ENCODE measurements around the gene SYP. TPM values are rescaled to one million over a fixed set of nuclear protein-coding genes. Genes with fewer than 3 reads are reported as not detected.

Gene SYP
- total RNA-seq, 1 experiment from 2014 or later: 0.44 TPM

GRCh38 chrX:49163555-49164419, 36.2 kb downstream of the SYP start:
- intact Hi-C loops (cut with micrococcal nuclease; ENCODE audit: unreplicated experiment): no loop called here
- peak overlapping the region; percentile 54; the same call in 1 of the 2 replicates for H3K4me2 ChIP-seq
- no peaks in the 10 kb centered on the region for H3K79me2 ChIP-seq (ENCODE audit: low read depth)
- peak; percentile 42 to 77 for DNase-seq
- H3K4me1 ChIP-seq (replicated peaks; ENCODE audit: insufficient read depth): no peaks in the 10 kb centered on the region
- H3K27ac ChIP-seq: 0 out of 2 replicates have a peak overlapping the region, but pooled peaks have one; percentile 41
- TF ChIP-seq, protein P1, sequence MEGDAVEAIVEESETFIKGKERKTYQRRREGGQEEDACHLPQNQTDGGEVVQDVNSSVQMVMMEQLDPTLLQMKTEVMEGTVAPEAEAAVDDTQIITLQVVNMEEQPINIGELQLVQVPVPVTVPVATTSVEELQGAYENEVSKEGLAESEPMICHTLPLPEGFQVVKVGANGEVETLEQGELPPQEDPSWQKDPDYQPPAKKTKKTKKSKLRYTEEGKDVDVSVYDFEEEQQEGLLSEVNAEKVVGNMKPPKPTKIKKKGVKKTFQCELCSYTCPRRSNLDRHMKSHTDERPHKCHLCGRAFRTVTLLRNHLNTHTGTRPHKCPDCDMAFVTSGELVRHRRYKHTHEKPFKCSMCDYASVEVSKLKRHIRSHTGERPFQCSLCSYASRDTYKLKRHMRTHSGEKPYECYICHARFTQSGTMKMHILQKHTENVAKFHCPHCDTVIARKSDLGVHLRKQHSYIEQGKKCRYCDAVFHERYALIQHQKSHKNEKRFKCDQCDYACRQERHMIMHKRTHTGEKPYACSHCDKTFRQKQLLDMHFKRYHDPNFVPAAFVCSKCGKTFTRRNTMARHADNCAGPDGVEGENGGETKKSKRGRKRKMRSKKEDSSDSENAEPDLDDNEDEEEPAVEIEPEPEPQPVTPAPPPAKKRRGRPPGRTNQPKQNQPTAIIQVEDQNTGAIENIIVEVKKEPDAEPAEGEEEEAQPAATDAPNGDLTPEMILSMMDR (conservative IDR thresholded peaks at IDR 0.05): 0 out of 2 replicates have a peak, but pooled peaks have one; percentile 45
- no peak for TF ChIP-seq EZH2 (IDR thresholded peaks at IDR 0.05; ENCODE audit: low read depth)
- ChIA-PET POLR2A (ENCODE audit: unreplicated experiment) (no interaction called here), CTCF (no interaction called here)
- H3K36me3 ChIP-seq (ENCODE audit: low read depth): no peaks in the 10 kb centered on the region
- no peaks in the 10 kb centered on the region for H3K9me3 ChIP-seq (ENCODE audit: insufficient read depth, low read depth)
- H3F3A ChIP-seq (ENCODE audit: insufficient read depth, low read depth): no peaks in the 10 kb centered on the region
- H4K20me1 ChIP-seq (ENCODE audit: insufficient read depth): no peaks in the 10 kb centered on the region
- 0 out of 2 replicates have a peak overlapping the region, but pooled peaks have one; percentile 52 for H2AFZ ChIP-seq
- no peaks in the 10 kb centered on the region for H3K9me2 ChIP-seq (ENCODE audit: insufficient read depth)
- H3K4me3 ChIP-seq: peak overlapping the region; percentile 43; the same call in 1 of the 2 replicates
- no peaks in the 10 kb centered on the region for H3K27me3 ChIP-seq (ENCODE audit: insufficient read depth, low read depth)
- BruUV-seq (replicated peaks): no TSS peak

DNA sequence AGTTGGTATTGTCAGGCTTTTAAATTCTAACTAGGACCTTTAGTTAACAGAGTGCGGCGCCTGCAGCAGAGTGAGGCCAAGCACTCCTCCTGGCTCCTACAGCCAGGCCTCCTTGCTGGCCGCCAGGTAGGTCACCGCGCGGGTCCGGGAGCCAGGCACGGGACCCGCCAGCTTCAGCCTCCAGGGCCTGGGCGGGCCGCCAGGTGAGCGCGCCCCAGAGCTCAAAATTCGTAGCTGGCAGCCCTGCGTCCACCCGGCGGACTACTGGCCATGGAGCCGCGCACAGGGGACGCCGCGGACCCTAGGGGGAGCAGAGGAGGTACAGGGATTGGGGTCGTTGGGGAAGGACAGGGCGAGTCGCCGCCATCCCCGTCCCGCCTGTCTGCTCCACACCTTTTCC, 37.4 kb downstream of the SYP start, which contains the start of gene MAGIX:
Gene MAGIX (plus strand): TSS at position 139 of the 400 bp plus-strand sequence. CDS start 132 bp downstream, at position 271.
- no TSS peak for BruUV-seq (replicated peaks)

GRCh38 chrX:49161632-49162031, 38.4 kb downstream of the SYP start:
- Histone ChIP-seq H3F3A (ENCODE audit: insufficient read depth, low read depth) (no peaks in the 10 kb centered on the region), H3K27ac (no peak overlapping the region), H3K4me3 (no peak overlapping the region), H3K27me3 (ENCODE audit: insufficient read depth, low read depth) (no peaks in the 10 kb centered on the region), H3K36me3 (ENCODE audit: low read depth) (no peaks in the 10 kb centered on the region), H3K9me3 (ENCODE audit: insufficient read depth, low read depth) (no peaks in the 10 kb centered on the region), H3K79me2 (ENCODE audit: low read depth) (no peaks in the 10 kb centered on the region), H2AFZ (no peak overlapping the region), H3K4me1 (replicated peaks; ENCODE audit: insufficient read depth) (no peaks in the 10 kb centered on the region), H3K4me2 (no peak overlapping the region), H3K9me2 (ENCODE audit: insufficient read depth) (no peaks in the 10 kb centered on the region), H4K20me1 (ENCODE audit: insufficient read depth) (no peaks in the 10 kb centered on the region)
- TF ChIP-seq EZH2 (IDR thresholded peaks at IDR 0.05; ENCODE audit: low read depth): no peak
- TF ChIP-seq, protein P1 (conservative IDR thresholded peaks at IDR 0.05): no peak
- no peak for DNase-seq
- intact Hi-C loops (cut with micrococcal nuclease; ENCODE audit: unreplicated experiment): no loop called here
- BruUV-seq (replicated peaks): no TSS peak
- ChIA-PET POLR2A (ENCODE audit: unreplicated experiment) (no interaction called here), CTCF (no interaction called here)

More for the DNA sequence above, 37.4 kb downstream of the SYP start, which contains the start of gene MAGIX:
- ChIA-PET CTCF (no interaction called here), POLR2A (ENCODE audit: unreplicated experiment) (interaction anchor here (0.6 kb wide), 1 partner anchor 10 kb away, joined by 5 read pairs; no protein-coding TSS in a partner anchor)
- no peaks in the 10 kb centered on the region for H3K9me2 ChIP-seq (ENCODE audit: insufficient read depth)
- no peaks in the 10 kb centered on the region for H4K20me1 ChIP-seq (ENCODE audit: insufficient read depth)
- H3K27me3 ChIP-seq (ENCODE audit: insufficient read depth, low read depth): no peaks in the 10 kb centered on the region
- H3K79me2 ChIP-seq (ENCODE audit: low read depth): no peaks in the 10 kb centered on the region
- H3K4me3 ChIP-seq: peak within 1 kb of the TSS; percentile 43; the same call in 1 of the 2 replicates
- H2AFZ ChIP-seq: no peak within 1 kb of the TSS
- TF ChIP-seq EZH2 (IDR thresholded peaks at IDR 0.05; ENCODE audit: low read depth): no peak
- TF ChIP-seq, protein P1 (conservative IDR thresholded peaks at IDR 0.05): no peak
- no peak within 1 kb of the TSS for H3K27ac ChIP-seq
- no peak for DNase-seq
- H3K9me3 ChIP-seq (ENCODE audit: insufficient read depth, low read depth): no peaks in the 10 kb centered on the region
- no peaks in the 10 kb centered on the region for H3K36me3 ChIP-seq (ENCODE audit: low read depth)
- peak within 1 kb of the TSS; percentile 54; the same call in 1 of the 2 replicates for H3K4me2 ChIP-seq
- H3F3A ChIP-seq (ENCODE audit: insufficient read depth, low read depth): no peaks in the 10 kb centered on the region
- intact Hi-C loops (cut with micrococcal nuclease; ENCODE audit: unreplicated experiment): no loop called here
- no peaks in the 10 kb centered on the region for H3K4me1 ChIP-seq (replicated peaks; ENCODE audit: insufficient read depth)
